ENCODE measurements around the gene SDK1. TPM values are rescaled to one million over a fixed set of nuclear protein-coding genes. Genes with fewer than 3 reads are reported as not detected.

Gene SDK1
- total RNA-seq, 2 donors from 2014 or later, result 4.8 to 13.2 TPM

GRCh38 chr7:3338161-3338560, 37.1 kb downstream of the SDK1 start:
- no peak for DNase-seq (ENCODE audit: low spot score)
- no peak overlapping the region for H3K27ac ChIP-seq
- WGBS, result 46% methylated on average over 3 of the region's 3 CpGs
- H3K4me1 ChIP-seq (replicated peaks), result no peaks in the 10 kb centered on the region
- no peaks in the 10 kb centered on the region for H3K36me3 ChIP-seq
- TF ChIP-seq POLR2A (IDR thresholded peaks at IDR 0.05) (no peak), POLR2AphosphoS5 (IDR thresholded peaks at IDR 0.05) (no peak), CTCF (IDR thresholded peaks at IDR 0.05) (no peak)
- no peak overlapping the region for H3K4me3 ChIP-seq
- no peaks in the 10 kb centered on the region for H3K9me3 ChIP-seq
- intact Hi-C loops (cut with DNase I), result no loop called here
- no peaks in the 10 kb centered on the region for H3K27me3 ChIP-seq (replicated peaks; ENCODE audit: insufficient read depth)

- intact Hi-C loops (cut with DNase I), result no loop called here
- Histone ChIP-seq H3K4me1 (replicated peaks) (no peaks in the 10 kb centered on the region), H3K9me3 (no peaks in the 10 kb centered on the region), H3K36me3 (no peaks in the 10 kb centered on the region), H3K27me3 (replicated peaks; ENCODE audit: insufficient read depth) (no peaks in the 10 kb centered on the region), H3K4me3 (no peak overlapping the region), H3K27ac (no peak overlapping the region)
- WGBS, result 86% methylated on average over 12 of the region's 12 CpGs
- DNase-seq (ENCODE audit: low spot score), result no peak
- no peak for TF ChIP-seq POLR2AphosphoS5 (IDR thresholded peaks at IDR 0.05)
- no peak for TF ChIP-seq CTCF (IDR thresholded peaks at IDR 0.05)
Observed at GRCh38 chr7:3345699-3346481, 44.8 kb downstream of the SDK1 start.

GRCh38 chr7:3349126-3349525, 48.1 kb downstream of the SDK1 start:
- intact Hi-C loops (cut with DNase I), result no loop called here
- no peak overlapping the region for H3K4me3 ChIP-seq
- WGBS, result 88% methylated on average over 2 of the region's 2 CpGs
- H3K27me3 ChIP-seq (replicated peaks; ENCODE audit: insufficient read depth), result no peaks in the 10 kb centered on the region
- no peaks in the 10 kb centered on the region for H3K9me3 ChIP-seq
- no peak for DNase-seq (ENCODE audit: low spot score)
- H3K36me3 ChIP-seq, result no peaks in the 10 kb centered on the region
- H3K27ac ChIP-seq, result no peak overlapping the region
- H3K4me1 ChIP-seq (replicated peaks), result no peaks in the 10 kb centered on the region
- TF ChIP-seq POLR2AphosphoS5 (IDR thresholded peaks at IDR 0.05), result no peak
- no peak for TF ChIP-seq CTCF (IDR thresholded peaks at IDR 0.05)
- no peak for TF ChIP-seq POLR2A (IDR thresholded peaks at IDR 0.05)

- Histone ChIP-seq H3K9me3 (no peaks in the 10 kb centered on the region), H3K27ac (no peak overlapping the region), H3K27me3 (replicated peaks; ENCODE audit: insufficient read depth) (no peaks in the 10 kb centered on the region), H3K36me3 (no peaks in the 10 kb centered on the region), H3K4me3 (no peak overlapping the region), H3K4me1 (replicated peaks) (no peaks in the 10 kb centered on the region)
- 69% methylated on average over 6 of the region's 6 CpGs for whole genome bisulfite sequencing
- TF ChIP-seq POLR2AphosphoS5 (IDR thresholded peaks at IDR 0.05) (no peak), POLR2A (IDR thresholded peaks at IDR 0.05) (no peak), CTCF (IDR thresholded peaks at IDR 0.05) (no peak)
- DNase-seq (ENCODE audit: low spot score), result no peak
- intact Hi-C loops (cut with DNase I), result no loop called here
Observed at GRCh38 chr7:3356173-3356572, 55.1 kb downstream of the SDK1 start.

GRCh38 chr7:3358991-3359390, 57.9 kb downstream of the SDK1 start:
- 90% methylated on average over 5 of the region's 5 CpGs for WGBS
- H3K9me3 ChIP-seq, result no peaks in the 10 kb centered on the region
- intact Hi-C loops (cut with DNase I), result no loop called here
- no peak overlapping the region for H3K4me3 ChIP-seq
- H3K36me3 ChIP-seq, result no peaks in the 10 kb centered on the region
- TF ChIP-seq POLR2A (IDR thresholded peaks at IDR 0.05) (no peak), POLR2AphosphoS5 (IDR thresholded peaks at IDR 0.05) (no peak), CTCF (IDR thresholded peaks at IDR 0.05) (no peak)
- no peak overlapping the region for H3K27ac ChIP-seq
- no peaks in the 10 kb centered on the region for H3K27me3 ChIP-seq (replicated peaks; ENCODE audit: insufficient read depth)
- H3K4me1 ChIP-seq (replicated peaks), result no peaks in the 10 kb centered on the region
- DNase-seq (ENCODE audit: low spot score), result no peak
